GM12872 (cell line): ENCODE data around the gene ACOXL.

Experiments used
- CTCF ChIP-seq: IDR thresholded peaks from 3 replicates; pipeline ENCODE4 v1.5.1; 2011; ENCODE audit warnings: low read depth, mild to moderate bottlenecking, low read length, moderate library complexity; ENCODE audit not compliant: insufficient read depth

ACOXL gene

DNA sequence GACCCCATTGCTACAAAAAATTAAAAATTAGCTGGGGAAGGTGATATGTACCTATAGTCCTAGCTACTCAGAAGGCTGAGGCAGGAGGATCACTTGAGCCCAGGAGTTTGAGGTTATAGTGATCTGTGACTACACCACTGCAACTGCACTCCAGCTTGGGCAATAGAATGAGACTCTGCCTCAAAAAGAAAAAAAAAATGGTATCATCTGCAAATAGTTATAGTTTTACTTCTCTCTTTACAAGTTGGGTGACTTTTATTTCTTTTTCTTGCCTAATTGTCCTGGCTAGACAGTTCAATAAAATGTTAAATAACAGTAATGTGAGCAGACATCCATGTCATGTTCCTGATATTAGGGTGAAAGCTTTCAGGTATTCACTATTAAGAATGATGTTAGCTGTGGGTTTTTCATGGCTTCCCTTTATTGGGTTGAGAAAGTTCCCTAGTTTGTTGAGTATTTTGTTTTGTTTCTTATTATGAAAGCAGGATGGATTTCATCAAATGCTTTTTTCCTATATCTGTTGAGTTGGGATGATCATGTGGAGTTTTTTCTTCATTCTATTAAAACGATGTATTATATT, 24.9 kb upstream of the ACOXL start:
- no peak for TF ChIP-seq CTCF

GRCh38 chr2:110708455-110708854, 23.9 kb upstream of the ACOXL start:
- TF ChIP-seq CTCF: no peak

GRCh38 chr2:110712737-110713136, 19.6 kb upstream of the ACOXL start:
- no peak for TF ChIP-seq CTCF

- TF ChIP-seq CTCF: no peak
These were observed 18.6 kb upstream of the ACOXL start for GRCh38 chr2:110713513-110714362.

DNA sequence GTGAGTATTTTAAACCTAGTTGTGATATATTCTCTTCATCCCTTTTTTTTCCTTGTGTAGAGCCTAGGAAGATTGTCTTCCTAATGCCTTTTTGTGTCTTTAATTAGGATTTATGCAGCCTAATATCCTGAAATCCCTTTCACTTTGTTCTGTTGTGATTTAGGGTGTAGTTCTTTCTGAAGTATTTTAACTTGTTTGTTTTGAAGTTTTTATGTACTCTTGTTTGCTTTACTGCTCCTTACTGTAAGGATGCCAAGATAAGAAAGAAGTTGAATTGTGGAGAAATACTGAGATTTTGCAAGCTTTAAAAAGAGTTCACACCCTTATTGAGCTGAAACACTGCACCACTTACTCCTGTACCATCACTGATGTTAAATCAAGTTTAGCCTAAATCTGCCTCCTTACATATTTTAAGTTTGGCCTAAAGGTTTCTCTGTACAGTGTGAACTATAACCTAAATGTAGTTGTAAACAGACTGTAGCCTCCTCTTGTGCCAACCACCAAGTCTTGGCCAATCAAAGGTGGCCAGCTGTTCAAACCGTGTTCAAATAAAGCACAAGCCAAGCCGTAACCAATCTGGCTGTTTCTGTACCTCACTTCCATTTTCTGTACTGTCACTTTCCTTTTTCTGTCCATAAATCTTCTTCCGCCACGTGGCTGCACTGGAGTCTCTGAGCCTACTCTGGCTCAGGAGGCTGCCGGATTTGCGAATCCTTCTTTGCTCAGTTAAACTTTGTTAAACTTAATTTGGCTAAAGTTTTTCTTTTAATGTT, 17.7 kb upstream of the ACOXL start:
- no peak for TF ChIP-seq CTCF

DNA sequence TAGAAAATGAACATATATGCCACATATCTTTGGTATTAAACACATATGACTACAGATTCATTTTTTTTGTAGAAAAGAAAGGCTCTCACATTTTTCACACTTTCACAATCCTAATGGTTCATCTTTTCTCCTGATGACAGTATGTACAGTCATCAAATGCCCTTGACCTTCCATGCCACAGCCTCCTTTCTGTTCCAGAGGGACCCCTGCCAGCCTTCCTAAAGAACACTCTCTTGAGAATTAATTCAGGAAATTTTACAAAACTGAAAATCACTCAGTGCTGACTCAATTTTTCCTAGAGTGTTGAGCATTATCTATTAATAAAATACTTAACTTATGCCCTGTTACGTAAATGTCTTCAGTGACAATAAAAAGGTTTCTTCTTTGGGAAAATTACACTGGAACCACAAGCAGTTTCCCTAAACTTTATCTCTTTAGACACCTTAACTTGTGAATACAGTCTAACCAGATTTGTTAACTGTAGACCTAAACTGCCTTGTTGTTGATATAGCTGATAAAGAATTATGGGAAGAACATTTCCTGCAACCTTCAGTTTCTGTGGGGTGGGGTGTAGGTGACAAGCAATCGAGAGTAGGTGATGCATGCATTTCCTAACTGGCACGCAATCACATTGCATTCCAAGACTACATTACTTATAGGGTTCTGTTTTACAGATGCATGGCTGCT, 15.3 kb upstream of the ACOXL start:
- no peak for TF ChIP-seq CTCF

GRCh38 chr2:110717734-110718133, 14.6 kb upstream of the ACOXL start:
- no peak for TF ChIP-seq CTCF
